ENCODE data around the gene TCP11L1. TPM values are rescaled to one million over a fixed set of nuclear protein-coding genes. Genes with fewer than 3 reads are reported as not detected.

The TCP11L1 gene
- total RNA-seq, 2 experiments from 2014 or later: 21.0 to 21.2 TPM

Other genes with a start within 250 kb of the TCP11L1 start
- under 1 TPM; 0.04 TPM for gene CCDC73, start 244.9 kb upstream of the TCP11L1 start, total RNA-seq
- gene PRRG4, start 209.6 kb upstream of the TCP11L1 start, total RNA-seq: under 1 TPM; 0.67 to 0.76 TPM
- gene QSER1, start 146.8 kb upstream of the TCP11L1 start, total RNA-seq: 10 to 100 TPM; 13.6 to 14.9 TPM
- gene DEPDC7, start 23.7 kb upstream of the TCP11L1 start, total RNA-seq: 1 to 10 TPM; 2.5 to 2.8 TPM
- 10 to 100 TPM; 33.7 to 40.2 TPM for gene CSTF3, start 121.9 kb downstream of the TCP11L1 start, total RNA-seq
- gene HIPK3, start 217.8 kb downstream of the TCP11L1 start, total RNA-seq: 10 to 100 TPM; 41.2 to 43.8 TPM

Measured in activated CD8-positive, alpha-beta memory T cell treated with anti-CD3 and anti-CD28 coated beads for 36 hours (primary cell).